GM12878 (cell line): ENCODE results near the gene AP5Z1. TPM values are rescaled to one million over a fixed set of nuclear protein-coding genes. Genes with fewer than 3 reads are reported as not detected.

Experiments
- ATF2 ChIP-seq: IDR thresholded peaks from 2 replicates; pipeline ENCODE4 v1.6.1; 2012; ENCODE audit warnings: low read length, inconsistent platforms
- ATF3 ChIP-seq: IDR thresholded peaks from 2 replicates; pipeline ENCODE4 v1.6.1; 2011; ENCODE audit warnings: low read depth, mild to moderate bottlenecking, low read length, moderate library complexity, borderline replicate concordance; ENCODE audit errors: extremely low read depth
- BACH1 ChIP-seq: fragments of 450-650 bp; IDR thresholded peaks from 2 replicates; pipeline ENCODE4 v1.6.1; 2017; ENCODE audit warnings: mild to moderate bottlenecking, borderline replicate concordance
- E4F1 ChIP-seq: fragments of 450-650 bp; IDR thresholded peaks from 2 replicates; pipeline ENCODE4 v1.6.1; 2018; ENCODE audit warnings: borderline replicate concordance, mild to moderate bottlenecking; ENCODE audit not compliant: partially characterized antibody
- EED ChIP-seq: sonication (generic); IDR thresholded peaks from 2 replicates; pipeline ENCODE4 v1.6.1; 2016; ENCODE audit warnings: antibody characterized with exemption, low read depth
- MAX ChIP-seq: IDR thresholded peaks from 2 replicates; pipeline ENCODE4 v1.6.1; 2012; ENCODE audit warnings: low read depth, low read length, improper control_type of control experiment
- MYC ChIP-seq: IDR thresholded peaks from 2 replicates; pipeline ENCODE4 v1.6.1; 2011; ENCODE audit warnings: mild to moderate bottlenecking, low read length, moderate library complexity, inconsistent platforms; ENCODE audit not compliant: insufficient read depth, insufficient replicate concordance, insufficient read length, severe bottlenecking
- NKRF ChIP-seq: fragments of 450-650 bp; conservative IDR thresholded peaks from 2 replicates; pipeline ENCODE4 v1.6.1; 2017; ENCODE audit warnings: mild to moderate bottlenecking, moderate library complexity
- POLR2A ChIP-seq: IDR thresholded peaks from 2 replicates; pipeline ENCODE4 v1.6.1; 2011; ENCODE audit warnings: low read depth, mild to moderate bottlenecking, low read length
- RB1 ChIP-seq: fragments of 450-650 bp; formaldehyde crosslinking; IDR thresholded peaks from 2 replicates; pipeline ENCODE4 v1.6.1; 2017; ENCODE audit warnings: mild to moderate bottlenecking, borderline replicate concordance
- RBBP5 ChIP-seq: fragments of 200-600 bp; sonication (generic); conservative IDR thresholded peaks from 2 replicates; pipeline ENCODE4 v1.6.1; 2016
- REST ChIP-seq: IDR thresholded peaks from 2 replicates; pipeline ENCODE4 v1.6.1; 2012; ENCODE audit warnings: mild to moderate bottlenecking, low read depth, low read length
- ZZZ3 ChIP-seq: IDR thresholded peaks from 2 replicates; pipeline ENCODE4 v1.6.1; 2011; ENCODE audit warnings: low read depth; ENCODE audit not compliant: control insufficient read depth, insufficient read length
- polyA plus RNA-seq, 11 experiments: library from polyadenylated mRNA; depleted of rRNA in 4 of 11; unstranded in 6 of 11; stranded (reverse) in 5 of 11; fragments of >200 nt; fragmentation: Nextera tagmentation in 4 of 11; fragmentation: Illumina TruSeq in 1 of 11; extraction: Ambion mirVana in 4 of 11; extraction: Trizol in 1 of 11; gene quantifications; 1 replicate in 1 of 11; 2 replicates in 10 of 11; pipeline versions ENCODE4 v1.2.1 to v1.2.3, GENCODE V29; 2011 to 2016; ENCODE audit warnings: inconsistent platforms in 2 of 11, missing spikeins in 2 of 11, low read depth in 1 of 11
- total RNA-seq, 4 experiments: library from RNA; depleted of rRNA in 3 of 4; stranded (reverse); fragments of >200 nt in 3 of 4; fragmentation: Illumina TruSeq in 1 of 4; extraction: Trizol in 1 of 4; gene quantifications; 2 replicates each; pipeline versions ENCODE4 v1.2.1 to v1.2.3, GENCODE V29; 2013 to 2021
- TF ChIP-seq, protein P1 (sequence below): IDR thresholded peaks from 2 replicates; pipeline ENCODE4 v1.6.1; 2011; ENCODE audit warnings: borderline replicate concordance, low read depth, mild to moderate bottlenecking, moderate library complexity, mixed read lengths, low read length; ENCODE audit not compliant: insufficient read depth; ENCODE audit errors: extremely low read length

The AP5Z1 gene
- total and polyA plus RNA-seq, 10 of the 15 experiments (the other 5 are each of a cell fraction or from before 2014, with no cell fraction given) = 0.37 to 43.4 (median 19.4) TPM

DNA sequence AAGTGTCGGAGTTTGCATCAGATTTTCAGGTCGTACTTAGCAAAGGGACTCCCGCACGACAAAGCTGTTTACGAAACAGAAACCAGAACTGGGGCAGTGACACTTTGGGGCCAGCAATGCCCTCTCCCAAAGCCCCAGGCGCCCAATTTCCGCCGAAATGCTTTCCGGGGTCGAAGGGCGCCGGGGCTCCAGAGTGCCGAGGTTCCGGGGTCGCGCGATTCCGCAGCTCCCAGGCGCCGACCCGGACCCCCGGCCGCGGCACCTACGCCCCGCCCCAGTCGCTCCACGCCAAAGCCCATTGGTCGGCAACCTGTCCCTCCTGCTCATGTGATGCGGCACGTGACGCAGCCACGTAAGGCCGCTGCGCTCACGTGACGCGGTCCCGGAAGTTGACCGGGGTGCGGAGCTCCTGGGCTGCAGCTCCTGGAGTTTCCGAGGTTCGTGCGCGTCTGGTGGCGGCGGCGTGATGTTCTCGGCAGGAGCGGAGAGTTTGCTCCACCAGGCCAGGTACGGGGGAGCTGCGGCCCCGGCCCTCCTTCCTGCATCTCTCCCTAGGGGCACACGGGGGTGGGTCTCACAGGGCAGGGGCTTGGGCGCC, at the start of gene AP5Z1 (continued):
- TF ChIP-seq, protein P1, sequence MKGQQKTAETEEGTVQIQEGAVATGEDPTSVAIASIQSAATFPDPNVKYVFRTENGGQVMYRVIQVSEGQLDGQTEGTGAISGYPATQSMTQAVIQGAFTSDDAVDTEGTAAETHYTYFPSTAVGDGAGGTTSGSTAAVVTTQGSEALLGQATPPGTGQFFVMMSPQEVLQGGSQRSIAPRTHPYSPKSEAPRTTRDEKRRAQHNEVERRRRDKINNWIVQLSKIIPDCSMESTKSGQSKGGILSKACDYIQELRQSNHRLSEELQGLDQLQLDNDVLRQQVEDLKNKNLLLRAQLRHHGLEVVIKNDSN = peak; percentile 100
- TF ChIP-seq MYC (no peak), ATF2 (no peak), EED (no peak; the same call in 1 of the 2 replicates), BACH1 (peak; percentile 37; the same call in 1 of the 2 replicates), MAX (peak; percentile 100), E4F1 (peak; percentile 89), RB1 (peak; percentile 82; the same call in 1 of the 2 replicates), ZZZ3 (no peak), RBBP5 (no peak; the same call in 1 of the 2 replicates), REST (no peak), ATF3 (peak; percentile 100), POLR2A (peak; percentile 99), NKRF (peak; percentile 96)
